ENCODE results near the gene POLR1D.
"Not testable (repeated sequence)": the region's sequence is repeated elsewhere in the genome, so short reads cannot be mapped to it uniquely, and the experiment has no call there.

The POLR1D gene

GRCh38 chr13:27617881-27618321 is 3.8 kb upstream of the POLR1D start:
- DNase-seq (ENCODE audit: low spot score): no peak

- no peak for DNase-seq (ENCODE audit: low spot score)
Observed at GRCh38 chr13:27619093-27619727, 2.5 kb upstream of the POLR1D start.

GRCh38 chr13:27619728-27620376 is 1.8 kb upstream of the POLR1D start:
- DNase-seq (ENCODE audit: low spot score): peak; percentile 48

DNA sequence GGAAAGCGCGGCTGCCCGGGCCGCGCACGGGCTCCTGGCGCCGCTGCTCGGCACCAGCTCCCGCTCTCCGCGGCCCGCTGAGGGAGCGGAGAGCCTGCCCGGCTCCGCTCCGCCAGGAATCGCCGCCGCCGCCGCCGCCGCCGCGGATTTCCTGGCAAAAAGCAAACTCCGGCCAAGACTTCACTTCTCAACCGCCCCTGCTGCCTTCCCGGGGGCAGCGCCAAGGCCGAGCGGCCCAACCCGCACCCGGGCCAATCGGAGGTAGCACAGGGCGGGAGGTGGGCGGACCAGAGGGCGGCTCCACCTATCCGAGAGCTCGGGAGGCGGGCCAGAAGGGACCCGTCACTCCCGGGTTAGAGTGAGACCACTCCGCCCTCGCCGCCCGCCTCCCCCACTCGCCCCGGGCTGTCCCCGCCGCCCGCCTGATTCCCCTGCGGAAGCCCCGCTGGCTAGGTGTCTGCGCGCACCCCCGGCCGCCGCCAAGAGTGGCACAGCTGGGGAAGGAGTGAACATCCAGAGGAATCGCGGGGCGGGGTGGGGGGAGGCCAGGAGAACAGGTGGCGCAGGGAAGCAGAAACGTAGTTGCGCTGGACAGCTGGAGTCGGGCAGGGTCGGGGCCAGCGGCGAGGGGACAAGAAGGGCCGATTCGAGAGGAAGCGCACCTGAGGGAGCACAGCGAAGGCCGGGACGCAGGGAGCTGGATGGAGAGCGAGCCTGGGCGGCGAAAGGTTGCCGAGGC is 1.1 kb upstream of the POLR1D start, which contains the start of gene LNX2:
TSS of gene LNX2 (minus strand) at position 153 of the 739 bp plus-strand sequence. CDS start 38,826 bp downstream, outside the sequence.
- peak; percentile 98 for DNase-seq (ENCODE audit: low spot score)

- DNase-seq (ENCODE audit: low spot score): no peak
Observed at GRCh38 chr13:27621116-27621365, 651 bp upstream of the POLR1D start.

- peak; percentile 39 for DNase-seq (ENCODE audit: low spot score)
Observed at GRCh38 chr13:27622102-27622820, 569 bp downstream of the POLR1D start.

GRCh38 chr13:27622881-27623280 is 1.2 kb downstream of the POLR1D start:
- no peak for DNase-seq (ENCODE audit: low spot score)

DNA sequence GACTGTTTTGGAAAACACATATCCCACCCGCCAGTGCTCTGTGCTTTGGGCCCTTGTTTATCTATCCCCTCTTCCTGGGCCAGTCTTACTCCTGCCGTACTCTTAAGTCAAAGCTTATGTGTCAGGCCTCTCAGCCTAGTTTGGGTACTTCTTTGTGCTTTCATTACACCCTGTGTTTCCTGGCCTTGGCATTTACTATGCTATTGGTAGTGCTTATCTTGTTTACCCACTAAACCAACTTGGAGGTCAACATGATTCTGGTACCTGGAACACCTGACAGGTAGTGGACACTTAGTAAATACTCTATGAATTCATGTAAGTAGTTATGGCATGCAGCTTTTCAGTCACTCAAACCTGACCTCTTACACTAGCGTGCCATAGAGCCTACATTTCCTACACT is 2.4 kb downstream of the POLR1D start:
- DNase-seq (ENCODE audit: low spot score): no peak

DNA sequence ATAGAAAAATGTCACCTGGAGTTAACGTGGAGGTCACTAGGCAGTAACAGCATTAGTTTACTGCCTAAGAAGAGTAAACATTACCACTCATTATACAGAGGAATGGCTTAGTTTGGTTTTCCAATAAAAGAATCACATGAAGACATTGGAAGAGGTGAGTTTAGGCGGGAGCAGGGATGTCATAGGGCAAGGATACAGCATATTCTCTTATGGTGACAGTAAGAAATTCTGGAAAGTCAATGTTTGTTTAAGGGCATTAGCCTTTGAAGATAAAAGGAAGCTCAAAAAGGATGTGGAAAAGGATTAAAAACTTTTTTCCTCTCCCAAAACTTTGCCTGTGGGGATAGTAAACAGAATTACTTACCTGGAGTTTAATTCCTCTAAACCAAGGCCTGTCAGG is 4.1 kb downstream of the POLR1D start:
- no peak for DNase-seq (ENCODE audit: low spot score)

- no peak for DNase-seq (ENCODE audit: low spot score)
Observed at GRCh38 chr13:27627380-27627779, 5.7 kb downstream of the POLR1D start.

DNA sequence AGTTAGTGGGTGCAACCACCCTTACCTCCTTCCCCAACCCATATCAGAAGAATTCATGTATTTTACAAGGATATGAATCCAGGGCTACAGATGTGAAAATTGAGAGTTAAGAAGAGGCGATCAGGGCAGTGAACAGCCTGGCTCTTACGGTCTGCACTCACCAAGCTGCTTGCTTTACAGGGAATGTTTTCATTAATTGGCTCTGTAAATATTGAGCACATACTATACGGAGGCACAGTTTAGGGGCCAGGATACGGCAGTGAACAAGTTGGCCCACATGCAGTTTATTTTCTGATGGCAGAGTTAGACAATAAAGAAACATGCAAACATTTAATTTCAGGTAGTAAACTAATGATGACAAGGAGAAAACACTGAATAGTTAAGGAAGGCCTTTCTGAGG is 6.4 kb downstream of the POLR1D start:
- DNase-seq (ENCODE audit: low spot score): peak; percentile 35

GRCh38 chr13:27628766-27629165 is 7.1 kb downstream of the POLR1D start:
- not testable (repeated sequence) for DNase-seq (ENCODE audit: low spot score)

DNA sequence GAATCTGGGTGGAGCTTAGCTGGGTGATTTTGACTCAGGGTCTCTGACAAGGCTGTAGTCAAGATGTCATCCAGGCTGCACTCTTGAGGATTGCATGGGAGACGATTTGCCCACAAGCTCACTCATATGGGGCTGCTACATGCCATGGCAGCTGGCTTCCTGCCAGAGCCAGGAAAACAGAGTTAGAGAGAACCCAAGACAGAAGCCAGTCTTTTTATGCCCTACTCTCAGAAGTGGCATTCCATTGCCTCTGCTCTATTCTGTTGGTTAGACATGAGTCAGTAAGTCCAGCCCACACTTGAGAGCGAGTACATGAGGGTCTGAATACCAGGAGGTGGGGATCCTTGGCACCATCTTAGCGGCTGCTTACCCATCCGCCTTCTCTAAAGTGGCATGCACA is 9.5 kb downstream of the POLR1D start:
- peak; percentile 40 for DNase-seq (ENCODE audit: low spot score)

- DNase-seq (ENCODE audit: low spot score): no peak
Observed at GRCh38 chr13:27631665-27632064, 10.0 kb downstream of the POLR1D start.

DNA sequence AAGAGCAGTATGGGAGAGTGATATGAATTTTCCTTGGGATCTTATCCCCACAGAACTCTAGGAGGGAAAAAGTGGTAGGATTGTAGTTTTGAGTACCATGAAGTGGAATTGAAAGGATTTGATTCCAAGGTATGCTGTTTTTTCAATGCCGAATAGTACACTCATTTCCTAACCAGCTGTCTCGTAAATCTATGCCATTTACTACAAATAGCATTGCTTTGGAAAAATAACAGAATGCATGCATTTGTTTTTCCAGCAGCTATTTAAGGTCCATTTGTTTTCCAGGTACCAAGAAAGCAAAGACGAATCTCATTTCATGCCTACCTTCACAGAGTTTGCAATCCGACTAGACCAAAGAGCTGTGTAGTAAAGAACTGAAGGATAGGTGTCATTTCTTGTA is 10.5 kb downstream of the POLR1D start:
- DNase-seq (ENCODE audit: low spot score): peak; percentile 58

DNA sequence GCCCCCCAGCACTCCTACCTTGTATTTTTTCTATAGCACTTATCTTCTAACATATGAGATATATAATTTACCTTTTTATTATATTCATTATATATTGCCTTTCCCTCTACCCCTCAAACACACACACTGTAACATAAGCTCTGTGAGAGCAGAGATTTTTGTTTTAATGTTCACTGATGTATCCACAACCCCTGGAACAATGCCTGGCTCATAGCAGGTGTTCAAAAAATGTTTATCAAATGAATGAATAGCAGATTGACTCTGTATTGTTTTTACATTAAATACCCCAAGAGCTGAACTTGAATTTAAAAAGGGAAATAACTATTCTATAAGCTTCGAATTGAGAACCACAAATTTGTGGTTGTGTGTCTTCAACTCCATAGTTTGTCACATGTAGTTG is 11.0 kb downstream of the POLR1D start:
- peak; percentile 60 for DNase-seq (ENCODE audit: low spot score)

- no peak for DNase-seq (ENCODE audit: low spot score)
Observed at GRCh38 chr13:27634231-27634630, 12.5 kb downstream of the POLR1D start.

- no peak for DNase-seq (ENCODE audit: low spot score)
Observed at GRCh38 chr13:27634791-27635190, 13.1 kb downstream of the POLR1D start.

- no peak for DNase-seq (ENCODE audit: low spot score)
Observed at GRCh38 chr13:27635266-27635665, 13.6 kb downstream of the POLR1D start.

- no peak for DNase-seq (ENCODE audit: low spot score)
Observed at GRCh38 chr13:27636589-27637288, 15.0 kb downstream of the POLR1D start.

DNA sequence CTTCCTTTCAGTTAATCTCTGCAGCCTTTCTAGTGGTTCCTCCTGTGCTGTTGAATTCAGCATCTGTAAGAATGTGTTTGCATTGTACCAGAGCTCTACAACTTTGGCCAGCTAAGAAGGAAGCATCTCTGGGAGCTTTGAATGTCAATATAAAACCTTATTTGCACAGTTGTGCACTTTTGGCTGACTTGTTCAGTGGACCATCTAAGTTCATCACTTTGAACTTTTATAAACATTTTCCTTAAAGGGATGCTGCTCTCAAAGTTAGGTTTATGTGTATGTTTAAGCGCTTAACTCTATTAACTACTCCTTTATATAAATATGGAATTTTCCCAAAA is 15.6 kb downstream of the POLR1D start:
- DNase-seq (ENCODE audit: low spot score): no peak

DNA sequence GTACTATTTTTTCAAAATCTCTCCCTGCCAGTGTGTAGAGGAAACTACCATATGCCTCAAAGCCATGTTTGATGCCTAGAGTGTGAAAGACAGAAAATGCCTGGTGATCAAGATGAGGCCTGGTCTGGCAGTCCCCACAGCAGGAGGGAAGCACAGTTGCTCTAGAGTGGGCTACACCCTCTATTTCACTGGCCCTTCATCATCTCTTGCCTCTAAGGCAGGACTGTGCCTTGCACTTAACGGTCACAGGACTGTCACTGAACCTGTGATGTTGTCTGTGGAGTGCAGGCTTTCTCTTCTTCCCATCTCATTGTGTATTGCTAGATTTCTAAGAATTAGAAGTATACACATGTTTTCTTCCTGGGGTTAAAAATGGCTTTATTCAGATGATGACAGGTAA is 16.3 kb downstream of the POLR1D start:
- DNase-seq (ENCODE audit: low spot score): no peak
